A673 (cell line): Measurements from ENCODE around the gene CREB3L2. TPM values are rescaled to one million over a fixed set of nuclear protein-coding genes. Genes with fewer than 3 reads are reported as not detected.
"Not testable (repeated sequence)": the region's sequence is repeated elsewhere in the genome, so short reads cannot be mapped to it uniquely, and the experiment has no call there.

Experiments
- BruUV-seq: library from RNA; stranded (reverse); fragments of 400-500 nt; replicated peaks from 2 replicates; lab custom pipeline; 2021; lab: Mats Ljungman, UMichigan
- CTCF ChIA-PET: fragments of 300-600 bp; sonication (Branson Sonifier 250); formaldehyde crosslinking; loops from one replicate; lab custom pipeline; 2022; ENCODE audit warnings: antibody characterized with exemption; lab: Charles Lee
- POLR2A ChIA-PET: fragments of 300-600 bp; sonication (Branson Sonifier 250); formaldehyde crosslinking; loops from one replicate; lab custom pipeline; 2022; ENCODE audit warnings: antibody characterized with exemption; ENCODE audit not compliant: low non-redundant PET; lab: Charles Lee
- DNase-seq: peaks from one replicate; pipeline ENCODE4 v3.0.0-alpha.2; 2015; ENCODE audit warnings: low spot score
- H3K27ac ChIP-seq: fragments of 200-600 bp; sonication (generic); 2 replicates; pipeline ENCODE4 v1.5.1; 2016; ENCODE audit warnings: mixed run types, low read depth, mild to moderate bottlenecking, mixed read lengths, antibody characterized with exemption, low read length; ENCODE audit not compliant: poor library complexity, severe bottlenecking
- H3K27me3 ChIP-seq: fragments of 200-600 bp; sonication (generic); replicated peaks from 2 replicates; pipeline ENCODE4 v1.6.1; 2017; ENCODE audit warnings: mixed run types, low read depth, mild to moderate bottlenecking, mixed read lengths, antibody characterized with exemption, low read length; ENCODE audit not compliant: insufficient read depth, poor library complexity
- H3K36me3 ChIP-seq: fragments of 200-600 bp; sonication (generic); 2 replicates; pipeline ENCODE4 v1.6.1; 2016; ENCODE audit warnings: mixed run types, mild to moderate bottlenecking, mixed read lengths, antibody characterized with exemption, low read length; ENCODE audit not compliant: insufficient read depth, poor library complexity, severe bottlenecking
- H3K4me1 ChIP-seq: fragments of 200-600 bp; sonication (generic); 2 replicates; pipeline ENCODE4 v1.6.1; 2017; ENCODE audit warnings: mixed run types, mild to moderate bottlenecking, mixed read lengths, antibody characterized with exemption, low read length; ENCODE audit not compliant: insufficient read depth, poor library complexity, severe bottlenecking
- H3K4me3 ChIP-seq: fragments of 200-600 bp; sonication (generic); 2 replicates; pipeline ENCODE4 v1.5.1; 2016; ENCODE audit warnings: low read depth, mixed run types, mild to moderate bottlenecking, mixed read lengths, low read length; ENCODE audit not compliant: poor library complexity, severe bottlenecking
- H3K9me3 ChIP-seq: fragments of 200-600 bp; sonication (generic); 2 replicates; pipeline ENCODE4 v1.6.1; 2016; ENCODE audit warnings: mixed run types, low read depth, mild to moderate bottlenecking, mixed read lengths, antibody characterized with exemption, low read length; ENCODE audit not compliant: poor library complexity, severe bottlenecking
- CTCF ChIP-seq: fragments of 300-800, 200-600 bp; sonication (generic); conservative IDR thresholded peaks from 2 replicates; pipeline ENCODE4 v1.5.1; 2017; ENCODE audit warnings: low read depth, mild to moderate bottlenecking, antibody characterized with exemption, low read length, moderate library complexity, mixed read lengths
- EZH2 ChIP-seq: fragments of 200-600 bp; sonication (generic); IDR thresholded peaks from 2 replicates; pipeline ENCODE4 v1.6.1; 2017; ENCODE audit warnings: borderline replicate concordance, low read depth, mild to moderate bottlenecking, mixed read lengths, antibody characterized with exemption, low read length; ENCODE audit not compliant: poor library complexity, severe bottlenecking
- intact Hi-C: fragments of 100-400 bp; cut with micrococcal nuclease; formaldehyde crosslinking; loops from one replicate; pipeline ENCODE4 v1.10.0; 2022; ENCODE audit not compliant: unreplicated experiment
- total RNA-seq: library from RNA; stranded (reverse); gene quantifications from 2 replicates; pipeline ENCODE4 v1.2.3, GENCODE V29; 2021

CREB3L2 gene
- total RNA-seq, 1 experiment from 2014 or later = 17.0 TPM

- ChIA-PET CTCF (no interaction called here), POLR2A (no interaction called here)
- intact Hi-C loops = no loop called here
- Histone ChIP-seq H3K27ac (no peak overlapping the region), H3K9me3 (no peaks in the 10 kb centered on the region), H3K27me3 (peaks cover 4% of the 10 kb centered on the region), H3K4me1 (no peaks in the 10 kb centered on the region), H3K4me3 (no peak overlapping the region), H3K36me3 (no peaks in the 10 kb centered on the region)
- BruUV-seq = no TSS peak
- no peak for DNase-seq
- TF ChIP-seq CTCF = no peak
- no peak for TF ChIP-seq EZH2
These were observed 169.5 kb downstream of the CREB3L2 start for GRCh38 chr7:137832382-137832781.

GRCh38 chr7:137831555-137831954, 170.3 kb downstream of the CREB3L2 start:
- H3K27ac ChIP-seq, H3K4me3 ChIP-seq, H3K9me3 ChIP-seq, DNase-seq, CTCF ChIA-PET, H3K36me3 ChIP-seq, H3K4me1 ChIP-seq, BruUV-seq, intact Hi-C loops, POLR2A ChIA-PET, H3K27me3 ChIP-seq: not testable (repeated sequence)

DNA sequence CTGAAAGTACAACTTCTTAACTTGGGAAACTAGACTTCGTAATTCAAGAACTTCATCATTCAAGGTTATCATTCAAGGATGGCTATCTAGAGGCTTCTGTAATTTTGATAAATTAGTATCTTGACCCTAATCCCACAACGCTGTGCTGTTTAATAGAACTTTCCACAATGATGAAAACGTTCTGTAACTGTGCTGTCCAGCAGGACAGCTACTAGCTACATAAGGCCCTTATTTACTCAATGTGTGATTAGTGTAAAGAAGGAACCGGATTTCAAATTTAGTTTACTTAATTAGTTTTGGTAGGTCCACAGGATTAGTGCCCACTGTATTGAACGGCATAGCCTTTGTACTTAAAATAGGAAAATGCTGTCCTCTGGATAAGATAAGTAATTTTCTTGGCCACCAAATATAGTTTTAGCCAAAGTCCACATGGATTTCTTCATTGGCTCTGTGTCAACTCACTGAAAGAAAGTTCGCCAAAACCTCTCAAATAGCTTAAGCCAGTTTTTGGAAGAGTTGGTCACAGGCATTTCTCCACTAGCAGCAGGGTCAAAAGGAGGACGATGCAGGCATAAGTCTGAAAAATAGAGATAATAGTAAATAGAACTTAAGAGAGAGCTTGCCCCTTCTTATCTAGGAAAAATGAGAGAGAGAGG, 172.4 kb downstream of the CREB3L2 start:
- no peak overlapping the region for H3K27ac ChIP-seq
- POLR2A ChIA-PET = interaction anchor here (0.7 kb wide), 1 partner anchor 14 kb away, joined by 3 read pairs; no protein-coding TSS in a partner anchor
- BruUV-seq = no TSS peak
- peaks cover 4% of the 10 kb centered on the region for H3K27me3 ChIP-seq
- TF ChIP-seq EZH2 (no peak), CTCF (no peak)
- H3K9me3 ChIP-seq = no peaks in the 10 kb centered on the region
- no peaks in the 10 kb centered on the region for H3K4me1 ChIP-seq
- CTCF ChIA-PET = no interaction called here
- intact Hi-C loops = no loop called here
- no peak for DNase-seq
- H3K4me3 ChIP-seq = no peak overlapping the region
- no peaks in the 10 kb centered on the region for H3K36me3 ChIP-seq

DNA sequence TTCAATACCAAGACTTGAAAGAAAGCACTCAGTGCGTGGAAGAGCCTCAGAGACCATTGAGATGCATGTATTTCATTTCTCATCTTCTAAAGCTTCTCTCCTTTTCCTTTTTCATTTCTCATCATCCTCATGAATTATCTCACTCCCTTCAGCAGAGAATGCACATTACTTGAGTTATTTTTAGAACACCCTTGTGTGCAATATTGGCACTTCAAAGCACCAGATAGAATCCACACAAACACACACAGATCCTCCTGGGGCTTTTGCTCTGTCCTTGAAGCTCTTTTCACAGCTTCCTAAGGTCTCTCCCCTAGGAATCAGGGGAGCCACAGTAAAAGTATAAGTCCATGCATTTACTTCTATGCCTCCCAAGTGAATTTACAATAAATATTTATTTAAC, 173.4 kb downstream of the CREB3L2 start:
- no peak overlapping the region for H3K4me3 ChIP-seq
- TF ChIP-seq EZH2 (no peak), CTCF (no peak)
- DNase-seq = no peak
- intact Hi-C loops = no loop called here
- H3K9me3 ChIP-seq = no peaks in the 10 kb centered on the region
- no peaks in the 10 kb centered on the region for H3K4me1 ChIP-seq
- POLR2A ChIA-PET = no interaction called here
- H3K36me3 ChIP-seq = no peaks in the 10 kb centered on the region
- no TSS peak for BruUV-seq
- H3K27ac ChIP-seq = no peak overlapping the region
- peaks cover 4% of the 10 kb centered on the region for H3K27me3 ChIP-seq
- CTCF ChIA-PET = no interaction called here
